Measurements from ENCODE around the gene RAD51D. TPM values are rescaled to one million over a fixed set of nuclear protein-coding genes. Genes with fewer than 3 reads are reported as not detected.

The RAD51D gene
- total RNA-seq (2022; extraction: Qiagen RNA extraction; ENCODE audit: low read depth), result 19.8 to 28.7 TPM (median 26.7 TPM) in 5 replicates

DNA sequence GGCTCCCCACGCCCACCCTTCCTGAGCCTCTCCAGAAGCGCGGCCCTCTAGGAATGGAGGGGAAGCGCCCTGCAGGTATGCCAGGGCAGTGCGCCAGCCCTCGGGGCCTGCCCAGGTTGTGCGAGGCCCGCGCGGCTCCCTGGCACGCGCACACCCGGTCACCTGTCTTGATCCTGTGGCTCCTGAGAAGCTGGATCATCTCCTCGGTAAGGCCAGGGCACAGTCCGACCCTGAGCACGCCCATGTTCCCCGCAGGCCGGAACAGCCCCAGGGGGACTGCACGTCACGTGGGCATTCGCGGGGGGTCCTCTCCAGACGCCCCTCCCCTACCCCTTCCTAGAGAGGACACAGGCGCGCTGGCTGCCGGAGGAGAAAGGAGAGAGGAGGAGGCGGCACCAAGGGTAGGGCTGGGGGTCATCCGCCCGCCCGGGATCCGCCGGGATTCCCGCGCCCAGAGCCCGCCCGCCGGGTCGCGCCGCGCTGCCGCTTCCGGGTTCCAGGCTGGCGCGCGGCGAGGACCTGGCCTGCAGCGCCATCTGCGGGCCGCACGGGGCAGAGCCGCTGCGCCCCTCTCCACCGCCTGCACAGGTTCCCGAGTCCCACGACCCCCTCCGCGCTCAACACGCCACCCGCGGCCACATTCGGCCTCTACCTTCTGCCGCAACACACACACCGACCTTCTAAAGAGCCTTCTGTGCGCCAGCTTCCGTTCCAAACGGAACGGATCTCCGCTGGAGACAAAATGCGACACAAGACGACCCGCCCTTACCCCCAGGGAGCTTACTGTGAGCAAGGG is at the start of gene RAD51D:
Gene RAD51D, minus strand, starts transcription at position 491 of the 796 bp plus-strand sequence. Its CDS starts 247 bp downstream, at position 244.

DNA sequence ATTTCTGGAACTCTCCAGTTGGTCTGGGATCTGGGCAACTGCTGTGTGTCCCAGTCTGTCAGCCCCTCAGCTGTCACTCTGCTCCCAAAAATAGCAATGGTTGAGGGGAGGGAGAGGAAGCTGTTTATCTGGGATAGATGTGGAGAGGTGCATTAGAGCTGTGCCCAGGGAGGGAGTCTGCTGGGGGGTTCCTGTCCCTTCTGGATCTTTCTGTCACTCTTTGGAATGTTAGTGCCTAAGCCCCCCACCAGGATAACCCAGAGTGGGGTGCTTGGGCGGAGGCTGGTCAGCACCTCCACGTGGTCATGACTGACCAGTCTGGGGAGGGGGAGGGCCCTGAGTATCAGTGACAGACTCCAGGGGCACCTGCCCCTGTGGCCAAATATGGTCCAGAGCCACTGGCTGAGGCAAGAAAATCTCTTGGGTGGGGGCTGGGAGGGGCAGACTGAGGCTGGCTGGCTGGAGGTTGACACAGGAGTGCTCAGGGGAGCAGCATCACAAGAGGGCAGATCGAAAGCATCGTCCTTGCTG is 27.8 kb upstream of the RAD51D start, which contains the start of gene UNC45B:
Gene UNC45B, plus strand, starts transcription at position 443 of the 531 bp plus-strand sequence. CDS start 447 bp downstream, outside the sequence.

GRCh38 chr17:35141681-35142466 is 22.2 kb upstream of the RAD51D start, which contains the start of gene NLE1:
NLE1 (minus strand) TSS chr17:35142303; CDS start chr17:35142275, 28 bp downstream.

GRCh38 chr17:35121315-35121714 is 1.7 kb upstream of the RAD51D start, which contains the start of gene FNDC8:
FNDC8 (plus strand) TSS chr17:35121615; CDS start chr17:35121694, 79 bp downstream.

DNA sequence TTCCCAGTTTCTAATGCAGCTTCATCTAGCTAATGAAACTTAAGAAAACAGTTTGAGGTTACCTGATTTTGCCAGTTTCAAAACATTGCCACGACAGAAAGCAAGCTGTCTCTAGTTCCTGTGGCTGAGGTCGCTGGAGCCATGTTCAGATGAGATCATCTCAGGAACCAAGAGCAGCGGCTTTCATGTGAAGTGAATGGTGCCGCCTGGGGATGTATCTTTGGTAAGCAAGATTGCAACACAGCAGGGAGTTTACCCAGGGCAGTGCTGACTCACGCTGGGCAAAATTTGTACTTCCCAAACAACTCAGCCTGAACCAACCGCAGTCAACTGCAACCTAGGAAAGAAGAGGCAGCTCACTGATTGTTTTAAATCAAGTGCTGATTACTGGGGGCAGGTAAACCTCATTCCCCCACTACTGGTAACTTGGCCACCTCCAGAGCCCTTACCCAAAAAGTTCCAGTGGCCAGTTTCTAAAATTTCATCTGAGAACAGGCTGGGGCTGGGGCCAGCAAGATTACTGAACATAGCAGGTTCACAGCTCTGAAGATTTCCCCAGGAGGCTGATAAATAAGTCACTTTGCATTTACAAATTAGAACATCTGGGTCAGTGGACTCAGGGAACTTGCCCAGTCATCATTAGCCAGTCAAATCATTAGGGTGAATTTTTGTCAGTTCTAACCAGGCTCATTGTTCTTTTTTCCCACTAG is 56.0 kb downstream of the RAD51D start, which contains the start of gene RFFL:
Gene RFFL, minus strand, starts transcription at position 194 of the 710 bp plus-strand sequence. CDS start 37,154 bp downstream, outside the sequence.

Other genes starting within 250 kb of the RAD51D start
- gene CCT6B, start 158.4 kb downstream of the RAD51D start, total RNA-seq (2022; extraction: Qiagen RNA extraction; ENCODE audit: low read depth), result 0.37 to 2.4 TPM (median 1.8 TPM) in 5 replicates
- 13.1 to 18.7 TPM (median 14.6 TPM) in 5 replicates for gene ZNF830, start 158.3 kb downstream of the RAD51D start, total RNA-seq (2022; extraction: Qiagen RNA extraction; ENCODE audit: low read depth)
- 16.4 to 21.7 TPM (median 18.2 TPM) in 5 replicates for gene LIG3, start 139.3 kb downstream of the RAD51D start, total RNA-seq (2022; extraction: Qiagen RNA extraction; ENCODE audit: low read depth)
- 47.5 to 55.5 TPM (median 51.1 TPM) in 5 replicates for gene RFFL, start 56.2 kb downstream of the RAD51D start, total RNA-seq (2022; extraction: Qiagen RNA extraction; ENCODE audit: low read depth)
- 0.07 TPM in 1 of 5 replicates, not detected in the others for gene FNDC8, start 1.8 kb upstream of the RAD51D start, total RNA-seq (2022; extraction: Qiagen RNA extraction; ENCODE audit: low read depth)
- 28.5 to 40.5 TPM (median 37.8 TPM) in 5 replicates for gene NLE1, start 22.4 kb upstream of the RAD51D start, total RNA-seq (2022; extraction: Qiagen RNA extraction; ENCODE audit: low read depth)
- not detected in 5 replicates for gene UNC45B, start 28.0 kb upstream of the RAD51D start, total RNA-seq (2022; extraction: Qiagen RNA extraction; ENCODE audit: low read depth)
- not detected in 5 replicates for gene SLC35G3, start 74.5 kb upstream of the RAD51D start, total RNA-seq (2022; extraction: Qiagen RNA extraction; ENCODE audit: low read depth)
- 2.0 to 3.3 TPM (median 2.8 TPM) in 5 replicates for gene SLFN5, start 123.2 kb upstream of the RAD51D start, total RNA-seq (2022; extraction: Qiagen RNA extraction; ENCODE audit: low read depth)